Right cardiac atrium (tissue), 5 donors: ENCODE results near the gene ASNSD1. TPM values are rescaled to one million over a fixed set of nuclear protein-coding genes. Genes with fewer than 3 reads are reported as not detected.
A peak's percentile ranks its signal among the peaks of the same experiment; 100 is the strongest.
"Not testable (repeated sequence)": the region's sequence is repeated elsewhere in the genome, so short reads cannot be mapped to it uniquely, and the experiment has no call there.

ENCODE experiments used
- ATAC-seq, 2 donors: fragments of 200-7000 bp; cut with Tn5 transposase; one replicate each; pipeline versions ENCODE4 v1.8.0 to v1.9.1; 2020; ENCODE audit warnings: moderate library complexity in 2 of 2, mild to moderate bottlenecking in 1 of 2
- DNase-seq, 3 donors: peaks; one replicate each; pipeline ENCODE4 v3.0.0-alpha.2; 2020
- H3K27ac ChIP-seq: one replicate; pipeline ENCODE4 v1.5.1; 2013; ENCODE audit warnings: mild to moderate bottlenecking, low read length, control low read depth, moderate library complexity
- H3K27me3 ChIP-seq: one replicate; pipeline ENCODE4 v1.6.1; 2013; ENCODE audit not compliant: control insufficient read depth, insufficient read depth
- H3K4me1 ChIP-seq: one replicate; pipeline ENCODE4 v1.6.1; 2013; ENCODE audit warnings: low read length; ENCODE audit not compliant: control insufficient read depth, insufficient read depth
- H3K4me3 ChIP-seq: one replicate; pipeline ENCODE4 v1.5.1; 2013; ENCODE audit warnings: low read length, control low read depth
- H3K9me3 ChIP-seq: one replicate; pipeline ENCODE4 v1.6.1; 2013; ENCODE audit warnings: low read length; ENCODE audit not compliant: control insufficient read depth
- WGBS: extraction: QIAGEN DNeasy Blood & Tissue Kit; methylation state at CpG from one replicate; pipeline ENCODE4 v1.1.7; 2013; 5-methylcytosine and 5-hydroxymethylcytosine counted together
- intact Hi-C, 4 donors: fragments of 100-400 bp; cut with DNase I; formaldehyde crosslinking; loops; one replicate each; pipeline versions ENCODE4 v1.11.0 to v1.14.0; 2022 to 2023
- polyA plus RNA-seq: library from polyadenylated mRNA; stranded (reverse); fragments of 200-250 nt; gene quantifications from one replicate; pipeline ENCODE4 v1.2.3, GENCODE V29; 2013
- total RNA-seq, 4 donors: library from RNA; stranded (reverse); fragmentation: NEBNext Ultra II Directional; extraction: Animal tissue kit (Norgen Biotek cat#: 25700); gene quantifications; one replicate each; pipeline ENCODE4 v1.2.1, GENCODE V29; 2021
- donor health status: healthy with polysubstance abuse.
- donor health status: DM: no; HTN: yes; CAD: no.
- donor health status: DM: no; HTN: no; CAD: no.
- donor health status: DM: no; HTN: yes; CAD: no; lungs with severe emphysema.
- donor health status: DM: yes; HTN: yes; CAD: no.

The ASNSD1 gene
- total and polyA plus RNA-seq, 5 donors: 29.9 to 38.7 (median 33.2) TPM

DNA sequence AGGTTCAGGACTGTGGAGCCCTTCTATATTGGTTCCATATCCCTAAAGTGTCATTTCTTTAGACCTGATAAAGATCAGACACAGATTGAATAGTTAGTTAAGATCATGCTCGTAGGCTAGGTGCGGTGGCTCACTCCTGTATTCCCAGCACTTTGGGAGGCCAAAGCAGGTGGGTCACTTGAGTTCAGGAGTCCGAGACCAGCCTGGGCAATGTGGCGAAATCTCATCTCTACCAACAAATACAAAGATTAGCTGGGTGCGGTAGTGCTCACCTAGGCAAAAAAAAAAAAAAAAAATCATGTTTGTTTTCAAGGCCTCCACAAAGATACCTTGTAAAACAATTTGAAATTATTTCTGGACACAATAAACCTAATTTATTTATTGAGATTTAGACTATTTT, 8.7 kb downstream of the ASNSD1 start:
- Histone ChIP-seq H3K27me3 (no peaks in the 10 kb centered on the region), H3K9me3 (no peaks in the 10 kb centered on the region), H3K27ac (no peak overlapping the region), H3K4me1 (no peaks in the 10 kb centered on the region), H3K4me3 (no peak overlapping the region)
- ATAC-seq: no peak
- intact Hi-C loops: loop anchor here in 1 of 4 donors (10.0 kb wide), 1 partner anchor 105 kb away; no protein-coding TSS in a partner anchor
- no peak for DNase-seq
- 99% methylated on average over 5 of the region's 5 CpGs for WGBS

DNA sequence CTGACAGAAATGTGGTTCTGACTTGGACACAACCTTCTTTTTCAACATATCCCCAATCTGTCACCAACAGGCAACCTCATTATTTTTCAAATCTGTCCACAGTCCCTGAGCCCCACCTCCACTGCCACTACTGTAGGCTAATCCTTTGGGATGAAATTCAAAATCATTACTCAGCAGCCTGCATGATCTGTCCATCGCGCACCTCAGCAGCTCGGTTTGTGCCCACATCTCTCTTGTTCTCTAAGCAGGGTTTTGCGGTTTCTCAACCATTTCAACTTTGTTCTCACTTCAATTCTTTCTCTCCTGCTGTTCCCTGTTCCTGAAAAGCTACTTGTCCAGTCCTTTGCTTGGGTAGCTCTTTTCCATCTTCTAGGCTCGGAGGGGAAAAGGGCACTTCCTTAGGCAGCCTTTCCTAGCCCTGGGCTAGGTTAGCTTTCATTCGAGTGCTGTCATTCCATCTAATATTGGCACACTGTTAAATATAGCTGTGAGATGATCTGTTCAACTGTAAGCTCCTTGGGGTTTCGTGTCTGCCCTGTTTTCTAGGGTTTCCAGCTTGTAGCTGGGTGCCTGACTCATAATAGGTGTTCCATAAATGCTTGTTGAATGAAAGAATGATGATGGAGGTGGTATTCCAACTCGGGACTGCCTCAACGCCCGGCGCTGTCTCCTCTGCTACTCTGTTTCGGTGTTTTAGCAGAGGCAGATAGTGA, 12.6 kb downstream of the ASNSD1 start:
- H3K4me1 ChIP-seq: no peaks in the 10 kb centered on the region
- H3K4me3 ChIP-seq: peak overlapping the region; percentile 60
- peak overlapping the region; percentile 65 for H3K27ac ChIP-seq
- intact Hi-C loops: loop anchor here in 1 of 4 donors (10.0 kb wide), 1 partner anchor 101 kb away; no protein-coding TSS in a partner anchor
- DNase-seq (no peak), ATAC-seq (no peak)
- no peaks in the 10 kb centered on the region for H3K9me3 ChIP-seq
- 35% methylated on average over 12 of the region's 12 CpGs for WGBS
- H3K27me3 ChIP-seq: no peaks in the 10 kb centered on the region

DNA sequence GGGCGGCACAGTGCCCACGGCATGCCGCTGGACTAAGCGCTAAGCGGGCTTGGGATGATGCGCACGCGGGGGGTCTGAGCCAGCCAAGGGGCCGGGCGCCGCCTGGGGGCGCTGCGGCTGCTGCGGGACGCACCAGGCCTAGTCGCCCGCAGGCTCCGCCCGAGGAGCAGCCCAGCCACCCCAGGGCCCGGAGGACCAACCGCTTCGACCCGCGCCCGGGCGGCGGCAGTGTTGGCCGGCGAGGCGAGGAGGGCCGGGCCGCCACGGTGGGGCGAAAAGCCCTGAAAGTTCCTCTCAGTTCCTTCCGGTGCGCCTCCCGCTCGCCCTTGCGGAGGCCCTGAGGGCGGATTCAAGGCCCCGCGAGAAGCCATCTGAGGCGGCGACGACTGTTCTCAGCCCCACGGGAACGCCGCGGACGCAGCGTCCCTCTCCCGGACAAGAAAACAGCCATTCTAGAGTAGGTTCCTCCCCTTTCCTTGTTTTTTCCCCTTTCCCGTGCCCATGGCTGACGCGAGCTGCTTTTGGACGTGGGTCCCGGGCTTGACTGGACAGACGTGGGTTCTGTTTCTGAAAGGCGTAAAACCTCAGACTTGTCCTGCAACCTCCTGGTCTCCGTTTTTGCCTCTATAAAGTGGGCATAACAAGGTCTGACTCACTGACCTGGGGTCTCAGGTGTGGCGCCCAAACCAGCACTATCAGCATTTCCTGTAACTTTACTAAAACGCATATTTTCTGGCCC, 13.3 kb downstream of the ASNSD1 start, which contains the start of gene ANKAR:
Gene ANKAR, plus strand, starts transcription at position 297 of the 739 bp plus-strand sequence. CDS start 1,821 bp downstream, outside the sequence.
- peak; percentile 94 to 98 (median 97) for DNase-seq
- Histone ChIP-seq H3K4me1 (no peaks in the 10 kb centered on the region), H3K4me3 (peak within 1 kb of the TSS; percentile 60), H3K27me3 (no peaks in the 10 kb centered on the region), H3K27ac (peak within 1 kb of the TSS; percentile 80), H3K9me3 (no peaks in the 10 kb centered on the region)
- WGBS: under 1% methylated on average over 62 of the region's 62 CpGs
- intact Hi-C loops: loop anchor here in 1 of 4 donors (10.0 kb wide), 1 partner anchor 100 kb away; no protein-coding TSS in a partner anchor
- peak; percentile 99 to 100 for ATAC-seq

DNA sequence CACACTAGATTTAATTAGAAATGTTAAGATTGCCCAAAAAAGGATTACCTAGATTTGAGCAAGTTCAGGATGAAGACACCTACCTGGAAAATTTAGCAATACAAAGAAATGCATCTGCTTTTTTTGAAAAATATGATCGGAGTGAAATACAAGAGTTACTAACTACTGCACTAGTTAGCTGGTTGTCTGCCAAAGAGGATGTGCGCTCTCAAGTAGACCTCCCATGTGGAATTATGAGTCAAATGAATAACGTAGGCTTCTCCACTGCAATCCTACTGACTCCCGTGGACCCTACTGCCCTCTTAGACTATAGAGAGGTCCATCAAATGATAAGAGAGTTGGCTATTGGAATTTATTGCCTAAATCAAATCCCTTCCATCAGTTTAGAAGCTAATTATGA, 15.2 kb downstream of the ASNSD1 start:
- DNase-seq (no peak), ATAC-seq (no peak)
- H3K4me1 ChIP-seq: no peaks in the 10 kb centered on the region
- intact Hi-C loops: loop anchor here in 1 of 4 donors (10.0 kb wide), 1 partner anchor 98 kb away; no protein-coding TSS in a partner anchor
- WGBS: 60% methylated on average over 4 of the region's 4 CpGs
- no peak overlapping the region for H3K27ac ChIP-seq
- no peaks in the 10 kb centered on the region for H3K27me3 ChIP-seq
- no peak overlapping the region for H3K4me3 ChIP-seq
- H3K9me3 ChIP-seq: no peaks in the 10 kb centered on the region

DNA sequence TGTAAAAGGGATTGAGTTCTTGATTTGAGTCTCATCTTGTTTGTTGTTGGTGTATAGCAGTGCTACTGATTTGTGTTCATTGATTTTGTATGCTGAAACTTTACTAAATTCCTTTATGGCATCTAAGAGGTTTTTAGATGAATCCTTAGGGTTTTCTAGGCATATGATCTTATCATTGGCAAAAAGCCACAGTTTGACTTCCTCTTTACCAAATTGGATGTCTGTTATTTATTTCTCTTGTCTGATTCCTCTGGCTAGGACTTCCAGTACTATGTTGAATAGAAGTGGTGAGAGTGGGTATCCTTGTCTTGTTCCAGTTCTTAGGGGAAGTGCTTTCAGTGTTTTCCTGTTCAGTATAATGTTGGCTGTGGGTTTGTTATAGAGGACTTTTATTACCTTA, 18.0 kb downstream of the ASNSD1 start:
- DNase-seq (no peak), ATAC-seq (no peak)
- Histone ChIP-seq H3K4me3 (no peak overlapping the region), H3K27me3 (no peaks in the 10 kb centered on the region), H3K9me3 (no peaks in the 10 kb centered on the region), H3K4me1 (no peaks in the 10 kb centered on the region), H3K27ac (no peak overlapping the region)
- intact Hi-C loops: loop anchor here in 1 of 4 donors (10.0 kb wide), 1 partner anchor 96 kb away; no protein-coding TSS in a partner anchor

DNA sequence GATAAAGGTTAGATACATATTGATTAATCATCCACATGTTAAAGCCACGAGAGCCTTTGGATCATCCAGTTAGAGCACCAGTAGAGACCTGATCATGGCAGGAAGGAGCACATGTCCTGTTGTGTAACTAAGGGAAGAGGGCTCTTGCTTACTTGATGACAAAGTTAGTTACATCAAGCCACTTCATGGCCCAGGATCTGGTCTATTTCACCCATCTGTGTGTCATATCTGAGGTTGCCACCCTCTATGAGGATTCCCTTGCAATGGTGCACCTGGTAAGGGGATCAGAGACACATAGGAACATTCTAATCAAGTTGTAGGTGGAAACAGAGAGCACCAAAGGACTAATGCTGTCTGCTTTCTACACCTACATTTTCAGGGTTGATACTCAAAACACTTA, 19.9 kb downstream of the ASNSD1 start:
- H3K9me3 ChIP-seq: no peaks in the 10 kb centered on the region
- no peak overlapping the region for H3K27ac ChIP-seq
- no peak overlapping the region for H3K4me3 ChIP-seq
- no peak for ATAC-seq
- H3K27me3 ChIP-seq: no peaks in the 10 kb centered on the region
- intact Hi-C loops: no loop called here
- no peak for DNase-seq
- peaks cover 4% of the 10 kb centered on the region for H3K4me1 ChIP-seq
- WGBS: 89% methylated on average over 1 of the region's 1 CpG

DNA sequence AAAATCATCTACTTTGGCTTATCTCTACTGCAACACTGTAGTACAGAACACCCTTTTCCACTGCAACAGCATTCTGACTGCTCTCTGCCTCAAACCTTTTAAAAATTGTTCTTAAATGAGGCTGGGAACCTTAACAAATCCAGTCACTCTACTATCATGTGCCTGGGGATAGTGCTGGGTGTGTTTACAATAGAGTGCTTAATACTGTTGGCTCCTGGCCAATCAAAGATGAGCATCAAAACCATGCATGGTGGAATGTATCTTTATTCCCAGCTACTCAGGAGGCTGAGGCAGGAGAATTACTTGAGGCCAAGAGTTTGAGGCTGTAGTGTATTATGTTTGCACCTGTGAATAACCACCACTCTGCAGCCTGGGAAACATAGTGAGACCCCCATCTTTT, 20.6 kb downstream of the ASNSD1 start:
- H3K4me3 ChIP-seq: no peak overlapping the region
- DNase-seq (no peak), ATAC-seq (no peak)
- intact Hi-C loops: no loop called here
- H3K27ac ChIP-seq: no peak overlapping the region
- peaks cover 4% of the 10 kb centered on the region for H3K4me1 ChIP-seq
- H3K27me3 ChIP-seq: no peaks in the 10 kb centered on the region
- H3K9me3 ChIP-seq: no peaks in the 10 kb centered on the region

DNA sequence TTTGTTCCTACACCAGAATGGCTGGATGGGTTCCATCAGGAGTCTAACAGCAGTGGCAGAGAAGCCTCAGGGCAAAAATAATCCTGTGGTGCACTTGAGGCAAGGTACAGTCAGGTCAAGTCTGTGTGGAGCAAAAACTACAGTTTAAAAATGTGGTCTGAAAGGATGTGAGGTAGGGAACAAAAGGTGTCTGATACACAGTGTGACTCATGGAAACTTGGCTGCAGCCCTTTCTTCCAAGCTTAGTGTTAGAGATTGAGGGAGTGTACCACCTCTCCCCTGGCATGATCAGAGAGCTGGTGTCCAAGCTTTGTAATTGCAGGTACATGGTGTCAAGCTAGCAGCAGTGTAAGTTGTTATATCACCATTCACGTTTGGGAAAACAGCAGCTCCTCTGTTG, 22.1 kb downstream of the ASNSD1 start:
- intact Hi-C loops: no loop called here
- Histone ChIP-seq H3K4me3 (no peak overlapping the region), H3K27me3 (no peaks in the 10 kb centered on the region), H3K9me3 (no peaks in the 10 kb centered on the region), H3K27ac (no peak overlapping the region), H3K4me1 (peaks cover 4% of the 10 kb centered on the region)
- WGBS: 39% methylated on average over 1 of the region's 1 CpG
- no peak for DNase-seq
- ATAC-seq: no peak

DNA sequence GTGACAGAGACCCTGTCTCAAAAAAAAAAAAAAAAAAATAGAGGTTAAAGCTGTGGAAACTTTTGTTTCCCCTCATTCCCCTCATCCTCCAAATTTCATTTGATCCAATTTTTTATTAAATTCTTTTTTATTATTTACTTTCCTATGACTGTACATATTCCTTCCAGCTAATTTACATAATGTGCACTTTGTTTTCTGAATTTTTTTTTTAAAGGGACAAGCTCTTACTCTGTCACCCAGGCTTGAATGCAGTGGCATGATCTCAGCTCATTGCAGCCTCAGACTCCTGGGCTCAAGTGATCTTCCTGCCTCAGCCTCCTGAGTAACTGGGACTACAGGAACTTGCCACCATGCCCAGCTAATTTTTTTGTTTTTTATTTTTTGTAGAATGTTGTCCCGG, 23.6 kb downstream of the ASNSD1 start:
- no peak overlapping the region for H3K4me3 ChIP-seq
- peaks cover 4% of the 10 kb centered on the region for H3K4me1 ChIP-seq
- ATAC-seq (no peak), DNase-seq (no peak)
- 33% methylated on average over 1 of the region's 1 CpG for WGBS
- H3K27me3 ChIP-seq: no peaks in the 10 kb centered on the region
- no peak overlapping the region for H3K27ac ChIP-seq
- intact Hi-C loops: no loop called here
- H3K9me3 ChIP-seq: no peaks in the 10 kb centered on the region

DNA sequence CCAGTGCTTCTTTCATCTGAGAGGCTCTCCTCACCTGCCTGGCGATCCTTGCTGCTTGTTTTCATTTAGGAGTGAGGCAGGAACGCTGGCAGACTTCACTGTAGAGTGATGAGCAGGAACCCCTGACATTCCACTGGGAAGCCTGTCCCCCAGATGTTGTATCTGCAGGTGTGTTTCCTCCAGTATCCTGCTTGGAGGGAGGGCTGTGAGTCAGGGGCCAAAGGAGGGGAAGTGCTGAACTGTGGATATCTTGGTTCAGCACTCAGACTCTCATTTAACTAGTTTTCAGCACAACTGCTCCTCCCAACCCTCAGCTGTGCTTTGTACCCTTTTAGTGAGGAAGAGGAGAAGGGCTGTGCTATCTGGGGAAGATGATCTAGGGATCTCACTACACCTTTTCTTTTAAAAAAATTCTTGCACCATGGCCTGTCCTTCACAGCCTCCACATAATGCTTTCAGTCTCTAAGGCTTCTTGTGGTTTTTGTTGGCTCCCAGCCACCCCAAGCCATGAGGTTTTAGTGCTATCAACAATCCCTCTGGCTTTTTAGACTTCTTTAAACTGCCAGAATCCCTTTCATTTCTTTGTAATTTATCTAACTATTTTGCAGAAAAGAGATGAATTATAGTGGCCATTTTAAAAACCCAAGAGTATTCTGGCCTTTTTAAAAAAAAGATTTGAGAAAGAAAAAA, 24.4 kb downstream of the ASNSD1 start:
- Histone ChIP-seq H3K4me3 (no peak overlapping the region), H3K4me1 (peaks cover 4% of the 10 kb centered on the region), H3K9me3 (no peaks in the 10 kb centered on the region), H3K27ac (no peak overlapping the region), H3K27me3 (no peaks in the 10 kb centered on the region)
- intact Hi-C loops: no loop called here
- WGBS: 76% methylated on average over 2 of the region's 2 CpGs
- DNase-seq (peak; percentile 60 to 82 (median 68)), ATAC-seq (peak; percentile 73 to 78)

DNA sequence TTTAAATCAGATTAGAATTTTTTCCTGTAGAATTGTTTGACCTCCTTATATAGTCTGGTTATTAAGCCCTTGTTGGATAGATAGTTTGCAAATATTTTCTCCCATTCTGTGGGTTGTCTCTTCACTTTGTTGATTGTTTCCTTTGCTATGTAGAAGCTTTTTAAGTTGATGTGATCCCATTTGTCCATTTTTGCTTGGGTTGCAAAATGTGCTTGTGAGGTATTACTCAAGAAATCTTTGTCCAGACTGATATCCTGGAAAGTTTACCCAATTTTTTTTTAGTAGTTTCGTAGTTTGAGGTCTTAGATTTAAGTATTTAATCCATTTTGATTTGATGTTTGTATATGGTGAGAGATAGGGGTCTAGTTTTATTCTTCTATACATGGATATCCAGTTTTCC, 26.5 kb downstream of the ASNSD1 start:
- H3K4me3 ChIP-seq, DNase-seq, H3K27ac ChIP-seq, intact Hi-C loops, H3K27me3 ChIP-seq, H3K4me1 ChIP-seq, ATAC-seq, H3K9me3 ChIP-seq: not testable (repeated sequence)
- WGBS: 93% methylated on average over 1 of the region's 1 CpG
